Activated T-cell treated with anti-CD3 and anti-CD28 coated beads, Interleukin-2, amount 50 U/mL, for 24 hours (primary cell): ENCODE data around the gene SPATA21.
A peak's percentile ranks its signal among the peaks of the same experiment; 100 is the strongest.
"Not testable (repeated sequence)": the region's sequence is repeated elsewhere in the genome, so short reads cannot be mapped to it uniquely, and the experiment has no call there.

Source experiments
- DNase-seq: peaks from one replicate; pipeline ENCODE4 v3.0.0-alpha.2; 2020
- H3K27ac Mint-ChIP-seq: 2 replicates; pipeline ENCODE4 v1.8.0; 2020; ENCODE audit warnings: mild to moderate bottlenecking, mixed read lengths
- H3K27me3 Mint-ChIP-seq: 2 replicates; pipeline ENCODE4 v1.8.0; 2020; ENCODE audit warnings: mixed read lengths
- H3K36me3 Mint-ChIP-seq: 2 replicates; pipeline ENCODE4 v1.8.0; 2020; ENCODE audit warnings: low read depth, mixed read lengths
- H3K4me1 Mint-ChIP-seq: 2 replicates; pipeline ENCODE4 v1.8.0; 2020; ENCODE audit warnings: low read depth, mixed read lengths
- H3K4me3 Mint-ChIP-seq: 2 replicates; pipeline ENCODE4 v1.8.0; 2020; ENCODE audit warnings: mild to moderate bottlenecking, moderate library complexity, mixed read lengths
- H3K9me3 Mint-ChIP-seq: 2 replicates; pipeline ENCODE4 v1.8.0; 2020; ENCODE audit warnings: mixed read lengths

Gene SPATA21

DNA sequence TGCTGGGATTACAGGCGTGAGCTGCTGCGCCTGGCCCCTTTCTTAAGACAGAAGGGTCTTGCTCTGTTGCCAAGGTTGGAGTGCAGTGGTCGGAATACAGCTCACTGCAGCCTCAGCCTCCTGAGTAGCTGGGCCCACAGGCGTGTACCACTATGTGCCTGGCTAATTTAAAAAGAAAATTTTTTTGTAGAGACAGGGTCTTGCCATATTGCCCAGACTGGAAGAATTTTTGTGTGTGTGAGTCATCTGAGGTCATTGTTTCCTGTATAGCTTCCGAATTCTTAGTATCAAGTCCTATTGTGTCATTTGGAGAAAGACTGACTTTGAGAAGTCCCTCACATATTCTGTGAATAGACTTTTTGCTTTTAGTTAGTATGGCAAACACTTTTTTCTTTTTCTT lies 65.5 kb downstream of the SPATA21 start:
- peaks cover 75% of the 10 kb centered on the region for H3K4me1 Mint-ChIP-seq

DNA sequence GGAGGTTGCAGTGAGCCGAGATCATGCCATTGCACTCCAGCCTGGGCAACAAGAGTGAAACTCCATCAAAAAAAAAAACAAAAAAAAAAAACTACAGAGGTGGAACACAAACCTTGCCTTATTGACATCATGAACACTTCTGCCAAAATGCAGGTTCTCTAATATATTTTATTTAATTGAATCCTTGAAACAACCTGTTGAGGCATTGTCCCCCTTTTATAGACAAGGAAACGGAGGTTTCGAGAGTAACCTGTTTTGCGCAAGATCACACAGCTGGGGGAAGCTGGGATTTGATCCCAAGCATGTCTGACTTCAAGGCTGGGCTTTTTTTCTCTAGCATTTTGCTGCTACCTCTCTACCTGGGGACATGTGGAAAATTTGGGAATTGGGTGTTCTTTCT lies 67.4 kb downstream of the SPATA21 start:
- peak overlapping the region; percentile 99 for H3K4me3 Mint-ChIP-seq
- H3K9me3 Mint-ChIP-seq = no peaks in the 10 kb centered on the region
- peak overlapping the region; percentile 100 for H3K27ac Mint-ChIP-seq
- H3K36me3 Mint-ChIP-seq = peaks cover 57% of the 10 kb centered on the region
- DNase-seq = no peak
- peaks cover 59% of the 10 kb centered on the region for H3K4me1 Mint-ChIP-seq
- no peaks in the 10 kb centered on the region for H3K27me3 Mint-ChIP-seq

More for the DNA sequence above, 65.5 kb downstream of the SPATA21 start:
- Mint-ChIP-seq H3K36me3 (peaks cover 70% of the 10 kb centered on the region), H3K27ac (peak overlapping the region; percentile 95), H3K9me3 (no peaks in the 10 kb centered on the region), H3K27me3 (no peaks in the 10 kb centered on the region), H3K4me3 (peak overlapping the region; percentile 69)
- DNase-seq = peak; percentile 38

DNA sequence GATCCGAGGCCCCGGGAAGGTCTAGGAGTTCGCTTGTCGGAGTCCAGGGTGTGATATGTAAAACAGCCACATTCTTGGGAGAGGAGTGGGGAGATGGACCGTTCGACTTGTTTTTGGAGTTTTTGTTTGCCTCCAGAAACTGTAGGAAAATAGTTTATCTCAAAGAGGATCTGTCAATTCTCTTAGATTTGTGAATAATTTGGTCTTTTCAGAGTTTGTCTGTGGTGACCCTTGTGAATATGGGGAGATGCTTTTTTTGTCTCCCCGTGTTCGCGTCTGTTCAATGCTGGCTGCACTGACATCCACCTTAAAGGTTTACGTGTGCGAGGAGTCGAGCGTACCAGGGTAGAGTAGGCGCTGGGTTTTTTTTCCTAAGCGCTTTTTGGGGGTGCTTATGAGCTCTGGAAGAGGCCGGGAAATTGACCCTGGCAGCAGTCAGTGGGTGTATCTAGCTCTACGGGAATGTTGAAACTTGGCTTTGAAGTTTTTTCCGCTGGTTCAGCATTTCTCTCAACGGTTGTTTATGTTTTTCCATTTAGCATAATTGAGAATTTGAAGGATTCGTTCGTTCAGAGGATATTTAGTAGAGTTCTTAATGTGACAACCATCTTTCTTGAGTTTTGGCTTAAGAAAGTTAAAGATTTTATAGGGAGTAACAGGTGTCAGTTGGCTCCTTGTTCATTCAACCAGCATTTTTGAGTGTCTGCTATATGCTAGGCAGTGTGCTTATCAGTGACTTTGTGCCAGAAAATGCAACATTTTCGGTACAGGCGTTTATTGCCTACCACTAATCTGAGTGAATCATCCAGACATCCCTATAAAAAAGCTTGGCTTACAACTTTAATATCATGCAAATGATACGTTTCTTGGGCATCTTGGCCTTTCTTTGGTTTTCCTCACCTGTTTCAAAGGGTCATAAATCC lies 69.0 kb downstream of the SPATA21 start:
- peak overlapping the region; percentile 100 for H3K27ac Mint-ChIP-seq
- peak; percentile 36 for DNase-seq
- peaks cover 47% of the 10 kb centered on the region for H3K36me3 Mint-ChIP-seq
- H3K4me3 Mint-ChIP-seq = peak overlapping the region; percentile 99
- H3K27me3 Mint-ChIP-seq = no peaks in the 10 kb centered on the region
- H3K9me3 Mint-ChIP-seq = no peaks in the 10 kb centered on the region
- H3K4me1 Mint-ChIP-seq = peaks cover 49% of the 10 kb centered on the region

DNA sequence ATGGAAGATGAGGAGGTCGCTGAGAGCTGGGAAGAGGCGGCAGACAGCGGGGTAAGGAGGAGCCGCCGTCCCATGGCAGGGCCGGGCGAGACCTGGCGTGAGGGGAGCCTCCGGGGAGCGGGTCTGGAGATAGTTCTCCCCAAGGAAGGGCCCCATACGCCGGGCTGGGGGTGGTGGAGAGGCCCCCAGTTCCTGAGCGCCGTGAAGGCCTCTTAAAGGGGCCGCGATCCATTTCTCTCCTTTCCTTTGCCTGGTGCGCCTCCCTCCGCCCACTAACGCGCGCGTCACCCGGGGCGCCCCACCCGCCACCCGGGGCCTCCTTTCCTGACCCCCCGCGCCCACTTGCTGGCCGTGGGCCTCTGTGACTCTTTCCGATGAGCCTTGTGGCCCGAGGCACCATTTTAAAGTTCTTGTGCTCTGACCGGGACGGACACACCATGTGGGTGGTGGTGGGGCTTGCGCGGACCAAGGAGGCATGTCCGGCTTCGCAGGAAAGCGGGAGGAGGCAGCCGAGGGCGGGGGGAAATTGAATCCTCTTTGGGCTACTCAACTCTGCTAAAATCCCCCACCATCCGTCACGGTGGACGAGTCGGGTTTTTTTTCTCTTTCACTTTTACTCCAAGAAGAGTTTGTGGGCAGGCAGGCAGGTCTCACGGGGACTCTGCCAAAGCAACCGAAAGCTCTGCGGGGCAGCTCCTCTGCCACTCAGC lies 69.8 kb downstream of the SPATA21 start:
- Mint-ChIP-seq H3K4me3 (peak overlapping the region; percentile 99), H3K9me3 (no peaks in the 10 kb centered on the region), H3K27ac (peak overlapping the region; percentile 100), H3K36me3 (peaks cover 40% of the 10 kb centered on the region), H3K27me3 (no peaks in the 10 kb centered on the region), H3K4me1 (peaks cover 46% of the 10 kb centered on the region)
- DNase-seq = peak; percentile 94

DNA sequence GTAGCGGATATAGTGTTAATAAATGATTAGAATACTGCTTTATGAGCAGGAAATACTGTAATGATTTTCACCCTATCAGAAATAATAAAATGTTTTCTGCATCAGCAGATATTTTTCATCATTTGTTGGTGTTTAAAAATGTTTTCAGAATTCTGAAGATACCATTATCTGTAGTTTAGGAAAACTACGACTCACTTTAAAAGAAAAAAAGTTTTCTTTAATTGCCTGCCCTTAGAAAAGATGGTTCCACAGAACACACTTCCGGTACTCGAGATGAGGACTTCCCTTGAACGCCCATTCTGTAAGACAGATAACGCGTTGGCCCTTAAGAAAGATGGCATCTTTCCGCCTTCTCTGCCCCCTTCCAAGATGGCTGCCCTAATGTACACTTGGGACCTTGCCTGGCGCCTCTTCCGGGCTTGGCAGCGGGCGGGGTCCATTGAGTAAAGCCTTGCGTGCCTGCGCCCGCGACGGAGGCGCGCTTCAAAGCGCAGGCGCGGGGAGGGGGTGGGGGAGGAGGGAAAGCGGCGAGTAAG lies 70.4 kb downstream of the SPATA21 start, which contains the start of gene SZRD1:
Gene SZRD1, plus strand, starts transcription at position 521 of the 536 bp plus-strand sequence. CDS start 16 bp downstream, outside the sequence.
- Mint-ChIP-seq H3K36me3 (peaks cover 34% of the 10 kb centered on the region), H3K27ac (peak within 1 kb of the TSS; percentile 100), H3K27me3 (no peaks in the 10 kb centered on the region), H3K4me3 (peak within 1 kb of the TSS; percentile 99), H3K4me1 (peaks cover 39% of the 10 kb centered on the region), H3K9me3 (no peaks in the 10 kb centered on the region)
- DNase-seq = peak; percentile 94

DNA sequence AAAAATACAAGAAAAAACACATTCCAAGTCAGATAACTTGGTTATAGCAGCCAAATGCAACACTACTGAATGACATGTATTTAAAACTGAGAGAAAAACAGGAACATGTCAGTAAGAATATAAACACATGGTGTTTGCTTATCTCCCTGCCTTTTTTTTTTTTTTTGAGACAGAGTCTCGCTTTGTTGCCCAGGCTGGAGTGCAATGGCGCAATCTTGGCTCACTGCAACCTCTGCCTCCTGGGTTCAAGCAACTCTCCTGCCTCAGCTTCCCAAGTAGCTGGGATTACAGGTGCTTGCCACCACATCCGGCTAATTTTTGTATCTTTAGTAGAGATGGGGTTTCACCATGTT lies 72.1 kb downstream of the SPATA21 start:
- H3K9me3 Mint-ChIP-seq, H3K27ac Mint-ChIP-seq, H3K4me3 Mint-ChIP-seq, DNase-seq, H3K27me3 Mint-ChIP-seq: not testable (repeated sequence)
- Mint-ChIP-seq H3K36me3 (peaks cover 26% of the 10 kb centered on the region), H3K4me1 (peaks cover 28% of the 10 kb centered on the region)

DNA sequence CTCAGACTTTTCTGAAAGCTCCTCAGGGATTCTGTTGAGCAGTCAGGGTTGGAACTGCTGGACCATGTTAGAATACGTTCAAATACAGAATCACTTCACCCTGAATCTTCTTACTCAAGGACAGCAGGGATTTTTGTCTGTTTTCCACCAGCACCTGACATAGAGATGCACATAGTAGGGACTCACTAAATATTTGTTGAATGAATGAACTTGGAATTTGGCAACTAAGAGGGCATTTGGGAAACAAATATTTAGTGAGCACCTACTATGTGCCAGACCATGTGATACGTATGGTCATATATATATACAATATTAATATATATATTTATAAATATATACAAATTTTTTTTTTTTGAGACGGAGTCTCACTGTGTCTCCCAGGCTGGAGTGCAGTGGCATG lies 80.4 kb downstream of the SPATA21 start:
- H3K4me3 Mint-ChIP-seq = no peak overlapping the region
- H3K9me3 Mint-ChIP-seq = no peaks in the 10 kb centered on the region
- H3K4me1 Mint-ChIP-seq = peaks cover 9% of the 10 kb centered on the region
- DNase-seq = no peak
- peaks cover 1% of the 10 kb centered on the region for H3K36me3 Mint-ChIP-seq
- H3K27me3 Mint-ChIP-seq = no peaks in the 10 kb centered on the region
- H3K27ac Mint-ChIP-seq = no peak overlapping the region

DNA sequence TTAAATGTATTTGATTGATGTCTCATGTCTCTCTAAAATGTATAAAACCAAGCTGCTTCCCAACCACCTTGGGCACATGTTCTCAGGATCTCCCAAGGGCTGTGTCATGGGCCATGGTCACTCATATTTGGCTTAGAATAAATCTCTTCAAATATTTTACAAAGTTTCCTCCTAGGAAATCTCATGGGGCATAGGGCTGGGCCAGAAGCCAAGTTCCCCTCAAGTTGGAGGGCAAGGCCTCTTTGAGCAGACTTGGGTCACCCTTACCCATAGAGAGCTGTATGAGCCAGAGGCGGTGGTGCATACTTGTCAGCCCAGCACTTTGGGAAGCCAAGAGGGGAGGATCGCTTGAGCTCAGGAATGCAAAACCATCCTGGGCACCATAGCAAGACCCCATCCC lies 82.6 kb downstream of the SPATA21 start:
- DNase-seq = no peak
- H3K4me3 Mint-ChIP-seq = no peak overlapping the region
- H3K9me3 Mint-ChIP-seq = no peaks in the 10 kb centered on the region
- H3K27ac Mint-ChIP-seq = no peak overlapping the region
- H3K4me1 Mint-ChIP-seq = peaks cover 24% of the 10 kb centered on the region
- peaks cover 11% of the 10 kb centered on the region for H3K36me3 Mint-ChIP-seq
- H3K27me3 Mint-ChIP-seq = no peaks in the 10 kb centered on the region

DNA sequence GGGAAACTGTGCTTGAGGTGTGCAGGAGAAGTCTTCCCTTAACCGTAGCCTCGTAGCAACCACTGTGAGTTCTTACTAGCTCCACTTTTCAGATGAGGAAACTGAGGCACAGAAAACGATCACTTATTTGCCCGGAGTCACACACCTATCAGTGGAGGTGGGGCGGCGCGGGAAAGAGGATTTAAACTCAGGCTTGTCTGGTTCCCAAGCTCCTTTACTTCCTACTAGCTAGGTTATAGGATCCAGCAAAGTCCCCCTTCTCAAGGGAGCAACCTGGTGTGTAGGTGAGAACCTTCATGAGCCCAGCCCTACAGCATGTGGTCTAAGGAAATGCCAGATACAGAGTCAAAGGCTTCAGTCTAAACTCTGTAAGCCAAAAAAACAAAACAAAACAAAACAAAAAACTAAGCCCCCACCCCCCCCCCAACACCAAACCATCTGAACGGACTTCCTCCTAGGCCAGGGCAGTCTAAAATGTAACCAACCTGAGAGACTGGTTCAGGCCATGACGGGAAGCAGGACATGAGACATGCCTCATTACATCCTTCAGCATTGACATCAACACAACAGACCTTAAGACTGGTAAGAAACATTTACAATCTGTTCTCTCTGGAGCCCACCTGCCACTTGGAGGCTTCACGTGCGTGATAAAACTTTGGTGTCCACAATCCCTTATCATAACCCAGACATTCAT lies 84.2 kb downstream of the SPATA21 start:
- Mint-ChIP-seq H3K27me3 (no peaks in the 10 kb centered on the region), H3K4me1 (peaks cover 34% of the 10 kb centered on the region), H3K9me3 (no peaks in the 10 kb centered on the region), H3K27ac (peak overlapping the region; percentile 94), H3K36me3 (peaks cover 11% of the 10 kb centered on the region), H3K4me3 (peak overlapping the region; percentile 86)
- DNase-seq = no peak

DNA sequence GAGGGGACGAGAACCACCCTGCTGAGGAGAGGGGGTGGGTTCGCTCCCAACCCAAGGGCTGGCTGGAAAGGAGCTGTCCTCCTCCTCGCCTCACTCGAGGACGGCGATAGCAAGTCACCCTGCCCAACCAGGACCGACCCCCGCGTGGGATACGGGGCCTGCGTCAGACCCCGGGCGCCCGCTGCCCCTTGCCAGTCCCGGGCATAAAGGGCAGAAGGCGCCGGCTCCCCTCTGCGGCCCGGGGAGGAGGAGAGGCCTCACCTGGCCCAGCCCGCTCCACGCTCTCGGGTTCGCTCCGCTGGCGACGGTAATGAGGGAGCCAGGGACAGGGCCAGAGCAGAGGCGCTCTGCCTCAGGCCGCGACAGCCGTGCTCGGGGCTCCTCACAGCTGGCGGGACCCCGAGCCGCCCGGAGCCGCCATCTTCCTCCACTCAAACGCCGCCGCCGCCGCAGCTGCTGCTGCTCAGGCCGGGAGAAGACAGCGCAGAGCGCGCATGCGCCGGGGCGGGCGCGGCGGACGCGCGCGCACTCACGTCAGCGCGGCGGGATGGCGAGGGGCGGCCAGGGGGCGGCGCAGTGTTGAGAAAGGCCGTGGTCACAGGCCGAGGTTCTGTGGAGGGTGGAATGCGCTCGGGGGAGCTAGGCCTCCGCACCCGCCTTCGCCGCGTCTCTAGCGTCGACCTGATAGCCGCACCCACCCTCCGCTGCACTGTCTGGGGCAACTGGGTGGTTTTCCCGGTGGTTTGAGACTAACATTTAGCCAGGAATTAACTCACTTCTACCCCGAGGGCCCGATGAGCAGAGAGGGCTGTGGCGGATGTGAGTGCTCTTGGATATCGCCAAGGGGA lies 85.0 kb downstream of the SPATA21 start, which contains the start of gene FBXO42:
Gene FBXO42, minus strand, starts transcription at position 487 of the 848 bp plus-strand sequence. CDS start 37,062 bp downstream, outside the sequence.
- H3K4me3 Mint-ChIP-seq = peak within 1 kb of the TSS; percentile 86
- H3K4me1 Mint-ChIP-seq = peaks cover 35% of the 10 kb centered on the region
- no peaks in the 10 kb centered on the region for H3K9me3 Mint-ChIP-seq
- peak within 1 kb of the TSS; percentile 94 for H3K27ac Mint-ChIP-seq
- peaks cover 11% of the 10 kb centered on the region for H3K36me3 Mint-ChIP-seq
- peak; percentile 94 for DNase-seq
- H3K27me3 Mint-ChIP-seq = no peaks in the 10 kb centered on the region

DNA sequence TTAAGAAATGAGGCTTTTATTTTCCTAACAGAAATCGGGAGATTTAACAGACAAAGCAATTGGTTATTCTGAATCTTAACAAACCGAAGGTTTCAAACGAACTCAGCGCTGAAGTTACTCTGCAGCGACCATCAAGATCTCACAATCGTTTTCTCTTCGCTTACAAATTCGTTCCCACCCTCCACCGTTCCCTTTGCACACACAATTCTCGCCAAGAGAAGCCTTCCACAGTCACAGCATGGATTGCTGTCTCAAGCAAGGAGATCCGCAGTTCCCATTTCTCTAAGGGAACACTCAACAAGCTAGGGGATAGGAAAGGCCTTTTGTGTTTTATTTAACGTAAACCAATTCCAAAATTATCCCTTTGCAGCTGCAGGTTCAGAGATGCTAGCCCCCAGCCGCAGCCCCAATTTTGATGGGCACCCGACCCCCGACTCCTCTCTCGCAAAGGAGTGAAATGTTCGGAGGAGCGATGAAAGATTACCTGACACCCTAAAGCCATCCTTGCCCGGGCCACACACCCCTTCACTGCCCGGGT lies 85.7 kb downstream of the SPATA21 start:
- no peaks in the 10 kb centered on the region for H3K27me3 Mint-ChIP-seq
- H3K27ac Mint-ChIP-seq = peak overlapping the region; percentile 94
- H3K36me3 Mint-ChIP-seq = peaks cover 11% of the 10 kb centered on the region
- H3K4me3 Mint-ChIP-seq = peak overlapping the region; percentile 86
- no peak for DNase-seq
- no peaks in the 10 kb centered on the region for H3K9me3 Mint-ChIP-seq
- peaks cover 35% of the 10 kb centered on the region for H3K4me1 Mint-ChIP-seq

DNA sequence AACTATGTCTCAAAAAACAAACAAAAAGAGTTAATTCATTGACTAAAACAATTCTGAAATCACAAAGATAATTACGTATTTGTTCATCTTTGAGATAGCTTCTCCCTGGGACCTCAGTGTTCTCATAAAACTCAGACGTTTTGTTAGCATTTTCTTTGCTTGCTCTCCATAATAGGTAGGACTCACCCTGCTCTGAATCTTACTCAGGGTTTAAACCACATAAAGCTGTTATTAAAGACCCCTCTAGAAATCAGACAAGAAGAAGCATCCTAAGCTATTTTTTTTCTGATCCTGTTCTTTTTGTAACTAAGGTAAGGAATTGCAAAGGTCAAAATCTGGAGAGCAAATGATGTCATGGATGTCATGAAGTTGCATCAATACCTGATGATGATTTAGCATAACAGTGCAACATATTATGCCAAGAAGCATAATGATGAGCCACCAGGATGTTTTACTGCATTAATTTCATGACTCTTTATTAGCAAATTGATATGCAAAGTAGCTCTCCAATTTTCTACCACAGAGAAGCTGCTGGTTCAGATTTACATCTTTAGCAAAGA lies 87.3 kb downstream of the SPATA21 start:
- H3K4me3 Mint-ChIP-seq = peak overlapping the region; percentile 86

More for the DNA sequence above, 87.3 kb downstream of the SPATA21 start:
- Mint-ChIP-seq H3K27ac (no peak overlapping the region), H3K9me3 (no peaks in the 10 kb centered on the region), H3K36me3 (peaks cover 11% of the 10 kb centered on the region), H3K4me1 (peaks cover 40% of the 10 kb centered on the region), H3K27me3 (no peaks in the 10 kb centered on the region)
- no peak for DNase-seq
